22Rv1 (cell line): ENCODE results near the gene ATF1.

Experiments used
- ZFX ChIP-seq: fragments of 450-650 bp; IDR thresholded peaks from 2 replicates; pipeline ENCODE4 v1.6.1; 2017; ENCODE audit warnings: antibody characterized with exemption, borderline replicate concordance
- TF ChIP-seq, protein P1 (sequence below): fragments of 450-650 bp; IDR thresholded peaks from 2 replicates; pipeline ENCODE4 v1.5.1; 2017; ENCODE audit warnings: mild to moderate bottlenecking

DNA sequence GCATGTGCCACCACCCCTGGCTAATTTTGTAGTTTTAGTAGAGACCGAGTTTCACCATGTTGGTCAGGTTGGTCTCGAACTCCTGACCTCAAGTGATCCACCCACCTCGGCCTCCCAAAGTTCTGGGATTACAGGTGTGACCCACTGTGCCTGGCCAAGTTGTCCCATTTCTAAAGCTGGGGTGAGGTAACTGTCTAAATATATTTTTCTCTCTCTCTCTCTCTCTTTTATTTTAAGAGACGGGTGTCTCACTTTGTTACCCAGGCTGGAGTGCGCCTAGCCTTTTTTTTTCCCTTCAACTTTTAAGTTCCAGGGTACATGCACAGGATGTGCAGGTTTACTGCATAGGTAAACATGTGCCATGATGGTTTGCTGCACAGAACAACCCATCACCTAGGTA lies 8.6 kb downstream of the ATF1 start:
- TF ChIP-seq, protein P1, sequence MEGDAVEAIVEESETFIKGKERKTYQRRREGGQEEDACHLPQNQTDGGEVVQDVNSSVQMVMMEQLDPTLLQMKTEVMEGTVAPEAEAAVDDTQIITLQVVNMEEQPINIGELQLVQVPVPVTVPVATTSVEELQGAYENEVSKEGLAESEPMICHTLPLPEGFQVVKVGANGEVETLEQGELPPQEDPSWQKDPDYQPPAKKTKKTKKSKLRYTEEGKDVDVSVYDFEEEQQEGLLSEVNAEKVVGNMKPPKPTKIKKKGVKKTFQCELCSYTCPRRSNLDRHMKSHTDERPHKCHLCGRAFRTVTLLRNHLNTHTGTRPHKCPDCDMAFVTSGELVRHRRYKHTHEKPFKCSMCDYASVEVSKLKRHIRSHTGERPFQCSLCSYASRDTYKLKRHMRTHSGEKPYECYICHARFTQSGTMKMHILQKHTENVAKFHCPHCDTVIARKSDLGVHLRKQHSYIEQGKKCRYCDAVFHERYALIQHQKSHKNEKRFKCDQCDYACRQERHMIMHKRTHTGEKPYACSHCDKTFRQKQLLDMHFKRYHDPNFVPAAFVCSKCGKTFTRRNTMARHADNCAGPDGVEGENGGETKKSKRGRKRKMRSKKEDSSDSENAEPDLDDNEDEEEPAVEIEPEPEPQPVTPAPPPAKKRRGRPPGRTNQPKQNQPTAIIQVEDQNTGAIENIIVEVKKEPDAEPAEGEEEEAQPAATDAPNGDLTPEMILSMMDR: no peak
- TF ChIP-seq ZFX: no peak
